ENCODE results near the gene ODF2.

DNA sequence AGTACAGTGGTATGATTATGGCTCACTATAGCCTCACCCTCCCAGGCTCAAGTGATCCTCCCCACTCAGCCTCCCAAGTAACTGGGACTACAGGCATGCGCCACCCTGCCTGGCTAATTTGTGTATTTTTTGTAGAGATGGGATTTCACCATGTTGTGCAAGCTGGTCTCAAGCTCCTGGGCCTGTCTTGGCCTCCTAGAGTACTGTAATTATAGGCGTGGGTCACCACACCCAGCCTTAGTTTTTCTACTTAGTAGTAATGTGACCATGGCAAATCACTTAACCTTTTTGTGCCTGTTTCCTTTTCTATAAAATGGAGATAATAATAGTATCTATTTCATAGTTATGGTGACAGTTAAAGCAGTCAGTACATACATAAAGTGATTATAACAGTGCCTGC is 70.9 kb downstream of the ODF2 start:
- TF ChIP-seq YY1 (IDR thresholded peaks at IDR 0.05; ENCODE audit: extremely low read depth, insufficient replicate concordance, low read depth, low read length) (no peak), EZH2phosphoT487 (IDR thresholded peaks at IDR 0.05; ENCODE audit: borderline replicate concordance) (no peak), POLR2AphosphoS5 (IDR thresholded peaks at IDR 0.05; ENCODE audit: low read depth, low read length) (no peak), EZH2 (IDR thresholded peaks at IDR 0.05) (no peak), SRF (IDR thresholded peaks at IDR 0.05; ENCODE audit: low read depth) (no peak), SIN3A (IDR thresholded peaks at IDR 0.05; ENCODE audit: low read depth) (no peak), POLR2A (IDR thresholded peaks at IDR 0.05; ENCODE audit: borderline replicate concordance, extremely low read depth, insufficient read depth, insufficient read length) (no peak), CEBPB (IDR thresholded peaks at IDR 0.05; ENCODE audit: low read depth) (no peak)
- TF ChIP-seq, protein P1, sequence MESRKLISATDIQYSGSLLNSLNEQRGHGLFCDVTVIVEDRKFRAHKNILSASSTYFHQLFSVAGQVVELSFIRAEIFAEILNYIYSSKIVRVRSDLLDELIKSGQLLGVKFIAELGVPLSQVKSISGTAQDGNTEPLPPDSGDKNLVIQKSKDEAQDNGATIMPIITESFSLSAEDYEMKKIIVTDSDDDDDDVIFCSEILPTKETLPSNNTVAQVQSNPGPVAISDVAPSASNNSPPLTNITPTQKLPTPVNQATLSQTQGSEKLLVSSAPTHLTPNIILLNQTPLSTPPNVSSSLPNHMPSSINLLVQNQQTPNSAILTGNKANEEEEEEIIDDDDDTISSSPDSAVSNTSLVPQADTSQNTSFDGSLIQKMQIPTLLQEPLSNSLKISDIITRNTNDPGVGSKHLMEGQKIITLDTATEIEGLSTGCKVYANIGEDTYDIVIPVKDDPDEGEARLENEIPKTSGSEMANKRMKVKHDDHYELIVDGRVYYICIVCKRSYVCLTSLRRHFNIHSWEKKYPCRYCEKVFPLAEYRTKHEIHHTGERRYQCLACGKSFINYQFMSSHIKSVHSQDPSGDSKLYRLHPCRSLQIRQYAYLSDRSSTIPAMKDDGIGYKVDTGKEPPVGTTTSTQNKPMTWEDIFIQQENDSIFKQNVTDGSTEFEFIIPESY (IDR thresholded peaks at IDR 0.05; ENCODE audit: extremely low read depth, insufficient replicate concordance, low read length) = no peak
- TF ChIP-seq, protein P2, sequence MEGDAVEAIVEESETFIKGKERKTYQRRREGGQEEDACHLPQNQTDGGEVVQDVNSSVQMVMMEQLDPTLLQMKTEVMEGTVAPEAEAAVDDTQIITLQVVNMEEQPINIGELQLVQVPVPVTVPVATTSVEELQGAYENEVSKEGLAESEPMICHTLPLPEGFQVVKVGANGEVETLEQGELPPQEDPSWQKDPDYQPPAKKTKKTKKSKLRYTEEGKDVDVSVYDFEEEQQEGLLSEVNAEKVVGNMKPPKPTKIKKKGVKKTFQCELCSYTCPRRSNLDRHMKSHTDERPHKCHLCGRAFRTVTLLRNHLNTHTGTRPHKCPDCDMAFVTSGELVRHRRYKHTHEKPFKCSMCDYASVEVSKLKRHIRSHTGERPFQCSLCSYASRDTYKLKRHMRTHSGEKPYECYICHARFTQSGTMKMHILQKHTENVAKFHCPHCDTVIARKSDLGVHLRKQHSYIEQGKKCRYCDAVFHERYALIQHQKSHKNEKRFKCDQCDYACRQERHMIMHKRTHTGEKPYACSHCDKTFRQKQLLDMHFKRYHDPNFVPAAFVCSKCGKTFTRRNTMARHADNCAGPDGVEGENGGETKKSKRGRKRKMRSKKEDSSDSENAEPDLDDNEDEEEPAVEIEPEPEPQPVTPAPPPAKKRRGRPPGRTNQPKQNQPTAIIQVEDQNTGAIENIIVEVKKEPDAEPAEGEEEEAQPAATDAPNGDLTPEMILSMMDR (IDR thresholded peaks at IDR 0.05 in 2 of 3, conservative IDR thresholded peaks at IDR 0.05 in 1 of 3; ENCODE audit: borderline replicate concordance in 1 of 3, insufficient read depth in 1 of 3, low read depth in 2 of 3, low read length in 2 of 3) = no peak
- TF ChIP-seq, protein P3, sequence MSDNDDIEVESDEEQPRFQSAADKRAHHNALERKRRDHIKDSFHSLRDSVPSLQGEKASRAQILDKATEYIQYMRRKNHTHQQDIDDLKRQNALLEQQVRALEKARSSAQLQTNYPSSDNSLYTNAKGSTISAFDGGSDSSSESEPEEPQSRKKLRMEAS (IDR thresholded peaks at IDR 0.05) = no peak
- TF ChIP-seq, protein P4, sequence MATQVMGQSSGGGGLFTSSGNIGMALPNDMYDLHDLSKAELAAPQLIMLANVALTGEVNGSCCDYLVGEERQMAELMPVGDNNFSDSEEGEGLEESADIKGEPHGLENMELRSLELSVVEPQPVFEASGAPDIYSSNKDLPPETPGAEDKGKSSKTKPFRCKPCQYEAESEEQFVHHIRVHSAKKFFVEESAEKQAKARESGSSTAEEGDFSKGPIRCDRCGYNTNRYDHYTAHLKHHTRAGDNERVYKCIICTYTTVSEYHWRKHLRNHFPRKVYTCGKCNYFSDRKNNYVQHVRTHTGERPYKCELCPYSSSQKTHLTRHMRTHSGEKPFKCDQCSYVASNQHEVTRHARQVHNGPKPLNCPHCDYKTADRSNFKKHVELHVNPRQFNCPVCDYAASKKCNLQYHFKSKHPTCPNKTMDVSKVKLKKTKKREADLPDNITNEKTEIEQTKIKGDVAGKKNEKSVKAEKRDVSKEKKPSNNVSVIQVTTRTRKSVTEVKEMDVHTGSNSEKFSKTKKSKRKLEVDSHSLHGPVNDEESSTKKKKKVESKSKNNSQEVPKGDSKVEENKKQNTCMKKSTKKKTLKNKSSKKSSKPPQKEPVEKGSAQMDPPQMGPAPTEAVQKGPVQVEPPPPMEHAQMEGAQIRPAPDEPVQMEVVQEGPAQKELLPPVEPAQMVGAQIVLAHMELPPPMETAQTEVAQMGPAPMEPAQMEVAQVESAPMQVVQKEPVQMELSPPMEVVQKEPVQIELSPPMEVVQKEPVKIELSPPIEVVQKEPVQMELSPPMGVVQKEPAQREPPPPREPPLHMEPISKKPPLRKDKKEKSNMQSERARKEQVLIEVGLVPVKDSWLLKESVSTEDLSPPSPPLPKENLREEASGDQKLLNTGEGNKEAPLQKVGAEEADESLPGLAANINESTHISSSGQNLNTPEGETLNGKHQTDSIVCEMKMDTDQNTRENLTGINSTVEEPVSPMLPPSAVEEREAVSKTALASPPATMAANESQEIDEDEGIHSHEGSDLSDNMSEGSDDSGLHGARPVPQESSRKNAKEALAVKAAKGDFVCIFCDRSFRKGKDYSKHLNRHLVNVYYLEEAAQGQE (IDR thresholded peaks at IDR 0.05; ENCODE audit: low read depth) = no peak
